Neural cell (in vitro differentiated cells): ENCODE measurements around the gene SNX33. TPM values are rescaled to one million over a fixed set of nuclear protein-coding genes. Genes with fewer than 3 reads are reported as not detected.

Experiments
- H2AFZ ChIP-seq: fragments of 200-600, 300-800 bp; sonication (generic), shearing (Covaris generic); 2 replicates; pipeline ENCODE4 v1.6.0; 2014; ENCODE audit warnings: low read depth, mild to moderate bottlenecking, antibody characterized with exemption, low read length, moderate library complexity
- H3F3A ChIP-seq: fragments of 200-600 bp; shearing (Covaris generic); 2 replicates; pipeline ENCODE4 v1.6.1; 2016; ENCODE audit warnings: mild to moderate bottlenecking, moderate library complexity, mixed read lengths, antibody characterized with exemption, low read length; ENCODE audit not compliant: insufficient read depth, poor library complexity, severe bottlenecking
- H3K27ac ChIP-seq: fragments of 200-600, 300-800 bp; sonication (generic), shearing (Covaris generic); 2 replicates; pipeline ENCODE4 v1.5.1; 2014; ENCODE audit warnings: mild to moderate bottlenecking, low read length, moderate library complexity
- H3K27me3 ChIP-seq: fragments of 300-800, 200-600 bp; sonication (generic), shearing (Covaris generic); 2 replicates; pipeline ENCODE4 v1.6.0; 2014; ENCODE audit warnings: mild to moderate bottlenecking, low read depth, low read length, moderate library complexity; ENCODE audit not compliant: insufficient read depth
- H3K36me3 ChIP-seq: fragments of 300-800, 200-600 bp; sonication (generic), shearing (Covaris generic); 2 replicates; pipeline ENCODE4 v1.5.1; 2014; ENCODE audit warnings: mild to moderate bottlenecking, antibody characterized with exemption, low read length, moderate library complexity; ENCODE audit not compliant: insufficient read depth
- H3K4me2 ChIP-seq: fragments of 300-800, 200-600 bp; sonication (generic), shearing (Covaris generic); 2 replicates; pipeline ENCODE4 v1.6.0; 2014; ENCODE audit warnings: mild to moderate bottlenecking, low read length
- H3K4me3 ChIP-seq: fragments of 300-800, 200-600 bp; sonication (generic), shearing (Covaris generic); 2 replicates; pipeline ENCODE4 v1.5.1; 2014; ENCODE audit warnings: mild to moderate bottlenecking, low read length, moderate library complexity
- H3K79me2 ChIP-seq: fragments of 200-600 bp; shearing (Covaris generic); replicated peaks from 2 replicates; pipeline ENCODE4 v1.6.0; 2014; ENCODE audit warnings: mild to moderate bottlenecking, low read length, moderate library complexity; ENCODE audit not compliant: insufficient read depth
- H3K9ac ChIP-seq: fragments of 300-800, 200-600 bp; sonication (generic), shearing (Covaris generic); 2 replicates; pipeline ENCODE4 v1.6.1; 2016; ENCODE audit warnings: mild to moderate bottlenecking, low read length, mixed read lengths
- H3K9me2 ChIP-seq: fragments of 200-600 bp; shearing (Covaris generic); 2 replicates; pipeline ENCODE4 v1.6.1; 2016; ENCODE audit warnings: mild to moderate bottlenecking, low read length, mixed read lengths; ENCODE audit not compliant: insufficient read depth
- H3K9me3 ChIP-seq: fragments of 200-600, 300-800 bp; sonication (generic), shearing (Covaris generic); 2 replicates; pipeline ENCODE4 v1.6.1; 2016; ENCODE audit warnings: mild to moderate bottlenecking, mixed run types, low read length, moderate library complexity, mixed read lengths
- H4K20me1 ChIP-seq: fragments of 200-600 bp; shearing (Covaris generic); 2 replicates; pipeline ENCODE4 v1.6.1; 2016; ENCODE audit warnings: mild to moderate bottlenecking, mixed run types; ENCODE audit not compliant: insufficient read depth
- CTCF ChIP-seq: fragments of 450-650 bp; IDR thresholded peaks from 2 replicates; pipeline ENCODE4 v1.5.1; 2014; ENCODE audit warnings: antibody characterized with exemption, mild to moderate bottlenecking, moderate library complexity; ENCODE audit not compliant: poor library complexity, severe bottlenecking
- EP300 ChIP-seq: fragments of 450-650 bp; conservative IDR thresholded peaks from 2 replicates; pipeline ENCODE4 v1.6.1; 2014; ENCODE audit warnings: antibody characterized with exemption, mild to moderate bottlenecking, moderate library complexity; ENCODE audit not compliant: poor library complexity, severe bottlenecking
- EZH2 ChIP-seq: fragments of 200-600, 300-800 bp; shearing (Covaris generic), sonication (generic); IDR thresholded peaks from 2 replicates; pipeline ENCODE4 v1.6.1; 2014; ENCODE audit warnings: antibody characterized with exemption, low read length, borderline replicate concordance, mild to moderate bottlenecking; ENCODE audit not compliant: insufficient read depth, poor library complexity, severe bottlenecking
- MXI1 ChIP-seq: fragments of 450-650 bp; conservative IDR thresholded peaks from 2 replicates; pipeline ENCODE4 v1.6.1; 2014; ENCODE audit warnings: antibody characterized with exemption, mild to moderate bottlenecking; ENCODE audit not compliant: poor library complexity, severe bottlenecking
- POLR2AphosphoS5 ChIP-seq: IDR thresholded peaks from 2 replicates; pipeline ENCODE4 v1.6.1; 2012
- RAD21 ChIP-seq: fragments of 450-650 bp; conservative IDR thresholded peaks from 2 replicates; pipeline ENCODE4 v1.6.1; 2014; ENCODE audit warnings: antibody characterized with exemption, mild to moderate bottlenecking, moderate library complexity
- REST ChIP-seq: IDR thresholded peaks from 2 replicates; pipeline ENCODE4 v1.6.1; 2012; ENCODE audit warnings: borderline replicate concordance
- SMC3 ChIP-seq: fragments of 450-650 bp; conservative IDR thresholded peaks from 2 replicates; pipeline ENCODE4 v1.6.1; 2014; ENCODE audit warnings: antibody characterized with exemption, mild to moderate bottlenecking, moderate library complexity; ENCODE audit not compliant: poor library complexity
- TAF1 ChIP-seq: IDR thresholded peaks from 2 replicates; pipeline ENCODE4 v1.6.1; 2012; ENCODE audit warnings: low read depth
- polyA plus RNA-seq: library from polyadenylated mRNA; depleted of rRNA; stranded (reverse); fragments of >200 nt; gene quantifications from 2 replicates; pipeline ENCODE4 v1.2.3, GENCODE V29; 2014

The SNX33 gene
- polyA plus RNA-seq, 1 donor from 2014 or later = 0.14 TPM

- TF ChIP-seq REST (no peak), TAF1 (no peak)
These were observed 8.2 kb downstream of the SNX33 start (continued) for GRCh38 chr15:75655931-75656330.

- no peak overlapping the region for H3K9ac ChIP-seq
- H3K36me3 ChIP-seq = no peaks in the 10 kb centered on the region
- H3K27ac ChIP-seq = no peak overlapping the region
- H3K79me2 ChIP-seq = no peaks in the 10 kb centered on the region
- no peaks in the 10 kb centered on the region for H3K9me2 ChIP-seq
- no peak overlapping the region for H3K4me3 ChIP-seq
- H3K4me2 ChIP-seq = no peak overlapping the region
- no peaks in the 10 kb centered on the region for H3K27me3 ChIP-seq
- H2AFZ ChIP-seq = no peak overlapping the region
- TF ChIP-seq TAF1 (no peak), SMC3 (no peak), MXI1 (no peak), CTCF (no peak), RAD21 (no peak), POLR2AphosphoS5 (no peak), EZH2 (no peak), EP300 (no peak), REST (no peak)
- no peaks in the 10 kb centered on the region for H3K9me3 ChIP-seq
- no peaks in the 10 kb centered on the region for H4K20me1 ChIP-seq
- H3F3A ChIP-seq = no peaks in the 10 kb centered on the region
These were observed 8.6 kb downstream of the SNX33 start for GRCh38 chr15:75656331-75656730.
